Hepatocyte (in vitro differentiated cells): ENCODE measurements around the gene CD44. TPM values are rescaled to one million over a fixed set of nuclear protein-coding genes. Genes with fewer than 3 reads are reported as not detected.
"Not testable (repeated sequence)": the region's sequence is repeated elsewhere in the genome, so short reads cannot be mapped to it uniquely, and the experiment has no call there.

Experiments used
- DNase-seq: peaks from one replicate; pipeline ENCODE4 v3.0.0-alpha.2; 2016; ENCODE audit warnings: low spot score
- H2AFZ ChIP-seq: fragments of 200-600 bp; sonication (generic); 2 replicates; pipeline ENCODE4 v1.6.0; 2016; ENCODE audit warnings: antibody characterized with exemption, mild to moderate bottlenecking
- H3K27ac ChIP-seq: fragments of 200-600 bp; sonication (generic); 2 replicates; pipeline ENCODE4 v1.5.1; 2016; ENCODE audit warnings: mild to moderate bottlenecking
- H3K27me3 ChIP-seq: fragments of 200-600 bp; sonication (generic); 2 replicates; pipeline ENCODE4 v1.6.1; 2016
- H3K36me3 ChIP-seq: fragments of 200-600 bp; sonication (generic); replicated peaks from 2 replicates; pipeline ENCODE4 v1.5.1; 2016; ENCODE audit warnings: low read depth; ENCODE audit not compliant: insufficient read depth
- H3K4me1 ChIP-seq: fragments of 200-600 bp; sonication (generic); 2 replicates; pipeline ENCODE4 v1.5.1; 2016; ENCODE audit warnings: mild to moderate bottlenecking, moderate library complexity; ENCODE audit not compliant: insufficient read depth
- H3K4me2 ChIP-seq: fragments of 200-600 bp; sonication (generic); 2 replicates; pipeline ENCODE4 v1.6.0; 2016
- H3K4me3 ChIP-seq: fragments of 200-600 bp; sonication (generic); 2 replicates; pipeline ENCODE4 v1.5.1; 2016; ENCODE audit warnings: mild to moderate bottlenecking
- H3K79me2 ChIP-seq: fragments of 200-600 bp; sonication (generic); 2 replicates; pipeline ENCODE4 v1.6.0; 2017; ENCODE audit warnings: mild to moderate bottlenecking
- H3K9me2 ChIP-seq: fragments of 200-600 bp; sonication (generic); replicated peaks from 2 replicates; pipeline ENCODE4 v1.6.0; 2017; ENCODE audit warnings: mild to moderate bottlenecking; ENCODE audit not compliant: insufficient read depth
- H3K9me3 ChIP-seq: fragments of 200-600 bp; sonication (generic); 2 replicates; pipeline ENCODE4 v1.5.1; 2016; ENCODE audit warnings: low read depth, mild to moderate bottlenecking
- H4K20me1 ChIP-seq: fragments of 200-600 bp; sonication (generic); 2 replicates; pipeline ENCODE4 v1.6.0; 2016; ENCODE audit warnings: mild to moderate bottlenecking; ENCODE audit not compliant: insufficient read depth, poor library complexity, severe bottlenecking
- EZH2 ChIP-seq: fragments of 200-600 bp; sonication (generic); IDR thresholded peaks from 2 replicates; pipeline ENCODE4 v1.6.1; 2016; ENCODE audit warnings: antibody characterized with exemption, mild to moderate bottlenecking, borderline replicate concordance
- EZH2phosphoT487 ChIP-seq: fragments of 200-600 bp; sonication (generic); IDR thresholded peaks from one replicate; pipeline ENCODE4 v1.6.1; 2018; ENCODE audit warnings: antibody characterized with exemption, mild to moderate bottlenecking, low read depth, moderate library complexity; ENCODE audit not compliant: unreplicated experiment, severe bottlenecking
- WGBS: methylation state at CpG from one replicate; pipeline ENCODE4 v1.1.6; 2016; ENCODE audit warnings: low lambda C conversion rate; ENCODE audit errors: missing lambda C conversion rate; 5-methylcytosine and 5-hydroxymethylcytosine counted together
- polyA plus RNA-seq: library from polyadenylated mRNA; unstranded; fragments of >200 nt; fragmentation: Nextera tagmentation; extraction: Ambion mirVana; gene quantifications from 2 replicates; pipeline ENCODE4 v1.2.1, GENCODE V29; 2016
- total RNA-seq: library from RNA; depleted of rRNA; stranded (reverse); fragments of >200 nt; gene quantifications from 2 replicates; pipeline ENCODE4 v1.2.3, GENCODE V29; 2014
- TF ChIP-seq, protein P1 (sequence below): fragments of 200-600 bp; sonication (generic); IDR thresholded peaks from 2 replicates; pipeline ENCODE4 v1.5.1; 2016; ENCODE audit warnings: antibody characterized with exemption, mild to moderate bottlenecking; ENCODE audit not compliant: poor library complexity

Gene CD44
- 17.5 and 23.4 TPM in 2 replicates for total RNA-seq
- polyA plus RNA-seq, result 13.7 and 29.5 TPM in 2 replicates

DNA sequence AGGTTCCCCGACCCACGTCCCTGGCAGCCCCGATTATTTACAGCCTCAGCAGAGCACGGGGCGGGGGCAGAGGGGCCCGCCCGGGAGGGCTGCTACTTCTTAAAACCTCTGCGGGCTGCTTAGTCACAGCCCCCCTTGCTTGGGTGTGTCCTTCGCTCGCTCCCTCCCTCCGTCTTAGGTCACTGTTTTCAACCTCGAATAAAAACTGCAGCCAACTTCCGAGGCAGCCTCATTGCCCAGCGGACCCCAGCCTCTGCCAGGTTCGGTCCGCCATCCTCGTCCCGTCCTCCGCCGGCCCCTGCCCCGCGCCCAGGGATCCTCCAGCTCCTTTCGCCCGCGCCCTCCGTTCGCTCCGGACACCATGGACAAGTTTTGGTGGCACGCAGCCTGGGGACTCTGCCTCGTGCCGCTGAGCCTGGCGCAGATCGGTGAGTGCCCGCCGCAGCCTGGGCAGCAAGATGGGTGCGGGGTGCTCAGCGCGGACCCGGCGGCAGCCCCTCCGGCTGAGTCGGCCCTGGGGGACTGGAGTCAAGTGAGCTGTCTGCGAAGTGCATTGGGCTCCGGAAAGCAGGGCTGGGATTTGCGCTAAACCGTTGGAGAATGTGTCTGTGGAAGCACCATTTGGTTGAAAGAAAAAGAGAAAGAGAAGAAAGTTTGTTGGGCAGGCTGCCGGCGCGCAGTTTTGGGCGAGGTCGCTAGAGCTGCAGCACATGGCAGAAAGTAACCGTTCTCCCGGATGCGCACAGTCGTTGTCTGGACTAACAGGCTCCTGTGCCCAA, at the start of gene CD44:
TSS of gene CD44 (plus strand) at position 229 of the 779 bp plus-strand sequence. CDS start at position 362, 133 bp downstream.
- peak within 1 kb of the TSS; percentile 97 for H3K4me2 ChIP-seq
- H3K79me2 ChIP-seq, result no peaks in the 10 kb centered on the region
- no peaks in the 10 kb centered on the region for H4K20me1 ChIP-seq
- H3K27ac ChIP-seq, result peak within 1 kb of the TSS; percentile 45
- no peaks in the 10 kb centered on the region for H3K4me1 ChIP-seq
- peak within 1 kb of the TSS; percentile 80 for H2AFZ ChIP-seq
- H3K9me3 ChIP-seq, result no peaks in the 10 kb centered on the region
- H3K9me2 ChIP-seq, result no peaks in the 10 kb centered on the region
- WGBS, result 2% methylated on average over 54 of the region's 55 CpGs
- peak; percentile 51 for DNase-seq
- no peaks in the 10 kb centered on the region for H3K36me3 ChIP-seq
- H3K4me3 ChIP-seq, result peak within 1 kb of the TSS; percentile 84
- TF ChIP-seq, protein P1, sequence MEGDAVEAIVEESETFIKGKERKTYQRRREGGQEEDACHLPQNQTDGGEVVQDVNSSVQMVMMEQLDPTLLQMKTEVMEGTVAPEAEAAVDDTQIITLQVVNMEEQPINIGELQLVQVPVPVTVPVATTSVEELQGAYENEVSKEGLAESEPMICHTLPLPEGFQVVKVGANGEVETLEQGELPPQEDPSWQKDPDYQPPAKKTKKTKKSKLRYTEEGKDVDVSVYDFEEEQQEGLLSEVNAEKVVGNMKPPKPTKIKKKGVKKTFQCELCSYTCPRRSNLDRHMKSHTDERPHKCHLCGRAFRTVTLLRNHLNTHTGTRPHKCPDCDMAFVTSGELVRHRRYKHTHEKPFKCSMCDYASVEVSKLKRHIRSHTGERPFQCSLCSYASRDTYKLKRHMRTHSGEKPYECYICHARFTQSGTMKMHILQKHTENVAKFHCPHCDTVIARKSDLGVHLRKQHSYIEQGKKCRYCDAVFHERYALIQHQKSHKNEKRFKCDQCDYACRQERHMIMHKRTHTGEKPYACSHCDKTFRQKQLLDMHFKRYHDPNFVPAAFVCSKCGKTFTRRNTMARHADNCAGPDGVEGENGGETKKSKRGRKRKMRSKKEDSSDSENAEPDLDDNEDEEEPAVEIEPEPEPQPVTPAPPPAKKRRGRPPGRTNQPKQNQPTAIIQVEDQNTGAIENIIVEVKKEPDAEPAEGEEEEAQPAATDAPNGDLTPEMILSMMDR, result no peak
- TF ChIP-seq EZH2, result peak; percentile 58
- TF ChIP-seq EZH2phosphoT487, result no peak
- peaks cover 39% of the 10 kb centered on the region for H3K27me3 ChIP-seq

DNA sequence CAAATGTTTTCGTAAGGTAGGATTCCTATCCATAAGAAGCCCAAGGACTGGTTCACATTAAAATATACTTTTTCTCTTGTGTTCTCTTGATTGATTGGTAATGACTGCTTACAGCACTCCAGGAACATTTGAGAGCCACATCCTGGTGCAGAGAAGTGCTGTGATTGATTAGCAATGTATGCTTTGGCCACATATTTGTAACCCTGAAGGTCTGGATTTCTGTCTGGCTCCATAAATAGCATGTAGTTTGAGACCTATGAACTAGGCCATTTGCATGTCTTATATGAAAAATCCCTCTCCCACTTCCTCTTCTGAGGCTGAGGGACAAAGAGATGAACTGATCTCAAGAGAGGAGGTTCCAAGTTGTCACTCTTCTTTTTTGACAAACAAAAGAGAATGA, 49.3 kb upstream of the CD44 start:
- H3K36me3 ChIP-seq, result no peaks in the 10 kb centered on the region
- TF ChIP-seq, protein P1, result no peak
- TF ChIP-seq EZH2phosphoT487, result no peak
- no peak for TF ChIP-seq EZH2
- 97% methylated on average over 1 of the region's 1 CpG for WGBS
- no peaks in the 10 kb centered on the region for H4K20me1 ChIP-seq
- no peak overlapping the region for H3K4me3 ChIP-seq
- H3K9me3 ChIP-seq, result no peaks in the 10 kb centered on the region
- H3K4me1 ChIP-seq, result no peaks in the 10 kb centered on the region
- H3K27me3 ChIP-seq, result no peaks in the 10 kb centered on the region
- H3K4me2 ChIP-seq, result no peak overlapping the region
- no peak overlapping the region for H3K27ac ChIP-seq
- DNase-seq, result no peak
- H3K79me2 ChIP-seq, result no peaks in the 10 kb centered on the region
- H2AFZ ChIP-seq, result no peak overlapping the region
- no peaks in the 10 kb centered on the region for H3K9me2 ChIP-seq

DNA sequence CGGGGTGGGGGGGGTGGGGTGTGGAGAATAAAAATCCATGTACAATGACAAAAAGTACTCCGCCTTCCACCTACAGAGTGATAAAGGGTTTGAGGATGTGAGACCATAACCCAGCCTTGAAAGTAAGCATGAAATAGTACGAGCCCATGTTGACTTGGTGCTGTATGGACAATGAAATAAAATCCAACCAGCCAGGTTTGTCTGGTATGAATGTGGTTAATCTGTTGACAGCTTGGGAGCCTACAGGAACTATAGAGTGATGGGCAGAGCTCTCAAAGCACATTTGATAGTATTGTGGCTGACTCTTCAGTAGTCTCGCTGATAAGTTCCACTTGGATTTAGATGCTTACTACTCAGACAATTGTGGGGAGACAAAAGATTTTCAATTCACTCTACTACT, 48.8 kb upstream of the CD44 start:
- Histone ChIP-seq H3K4me2 (no peak overlapping the region), H4K20me1 (no peaks in the 10 kb centered on the region), H2AFZ (no peak overlapping the region), H3K79me2 (no peaks in the 10 kb centered on the region), H3K36me3 (no peaks in the 10 kb centered on the region), H3K9me3 (no peaks in the 10 kb centered on the region), H3K4me1 (no peaks in the 10 kb centered on the region), H3K27me3 (no peaks in the 10 kb centered on the region), H3K4me3 (no peak overlapping the region), H3K9me2 (no peaks in the 10 kb centered on the region), H3K27ac (no peak overlapping the region)
- DNase-seq, result no peak
- 99% methylated on average over 4 of the region's 4 CpGs for WGBS
- TF ChIP-seq, protein P1, result no peak
- no peak for TF ChIP-seq EZH2phosphoT487
- TF ChIP-seq EZH2, result no peak

DNA sequence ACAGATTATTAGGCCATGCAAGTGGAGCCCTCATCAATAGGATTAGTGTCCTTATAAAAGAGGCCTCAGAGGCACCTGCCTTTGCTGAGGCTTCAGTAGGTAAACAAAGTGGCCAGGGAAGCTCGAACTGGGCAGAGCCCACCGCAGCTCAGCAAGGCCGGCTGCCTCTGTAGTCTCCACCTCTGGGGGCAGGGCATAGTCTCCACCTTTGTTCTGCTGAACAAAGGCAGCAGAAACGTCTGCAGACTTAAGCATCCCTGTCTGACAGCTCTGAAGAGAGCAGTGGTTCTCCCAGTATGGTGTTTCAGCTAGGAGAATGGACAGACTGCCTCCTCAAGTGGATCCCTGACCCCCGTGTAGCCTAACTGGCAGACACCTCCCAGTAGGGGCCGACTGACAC, 48.0 kb upstream of the CD44 start:
- not testable (repeated sequence) for H3K27me3 ChIP-seq, H4K20me1 ChIP-seq, H2AFZ ChIP-seq, H3K79me2 ChIP-seq, H3K4me1 ChIP-seq, H3K9me3 ChIP-seq, H3K36me3 ChIP-seq, H3K4me2 ChIP-seq, DNase-seq, H3K9me2 ChIP-seq, H3K27ac ChIP-seq, H3K4me3 ChIP-seq
- WGBS, result 59% methylated on average over 6 of the region's 6 CpGs
